Nephron (organoid): ENCODE measurements around the gene ACACA.

Experiments used
- H3K27ac Mint-ChIP-seq, 3 experiments: 2 replicates each; pipeline ENCODE4 v1.8.0; 2020; ENCODE audit warnings: mixed read lengths in 3 of 3, mild to moderate bottlenecking in 2 of 3, moderate library complexity in 1 of 3
- H3K27me3 Mint-ChIP-seq: 2 replicates; pipeline ENCODE4 v1.8.0; 2021; ENCODE audit warnings: low read depth, mild to moderate bottlenecking, moderate library complexity, mixed read lengths
- H3K36me3 Mint-ChIP-seq: 2 replicates; pipeline ENCODE4 v1.8.0; 2020; ENCODE audit warnings: low read depth, mixed read lengths
- H3K4me1 Mint-ChIP-seq: 2 replicates; pipeline ENCODE4 v1.8.0; 2020; ENCODE audit warnings: mixed read lengths
- H3K4me3 Mint-ChIP-seq, 3 experiments: 2 replicates each; pipeline ENCODE4 v1.8.0; 2020; ENCODE audit warnings: mild to moderate bottlenecking in 3 of 3, mixed read lengths in 3 of 3, moderate library complexity in 2 of 3
- H3K9me3 Mint-ChIP-seq: 2 replicates; pipeline ENCODE4 v1.8.0; 2020; ENCODE audit warnings: mixed read lengths
- CTCF ChIP-seq, 3 experiments: fragments of 200-600 bp; sonication (generic); IDR thresholded peaks; one replicate each; pipeline ENCODE4 v1.5.0; 2021; ENCODE audit warnings: antibody characterized with exemption in 3 of 3; ENCODE audit not compliant: unreplicated experiment in 3 of 3

ACACA gene

GRCh38 chr17:37373530-37374159 lies 33.0 kb downstream of the ACACA start:
- no peaks in the 10 kb centered on the region for H3K36me3 Mint-ChIP-seq
- no peaks in the 10 kb centered on the region for H3K4me1 Mint-ChIP-seq
- no peaks in the 10 kb centered on the region for H3K9me3 Mint-ChIP-seq
- no peak overlapping the region for H3K4me3 Mint-ChIP-seq
- no peaks in the 10 kb centered on the region for H3K27me3 Mint-ChIP-seq
- peak; percentile 95 to 97 (median 97) for TF ChIP-seq CTCF (IDR thresholded peaks at IDR 0.05; ENCODE audit: unreplicated experiment in 3 of 3)
- H3K27ac Mint-ChIP-seq = no peak overlapping the region

GRCh38 chr17:37368577-37368976 lies 38.1 kb downstream of the ACACA start:
- H3K36me3 Mint-ChIP-seq = no peaks in the 10 kb centered on the region
- H3K4me1 Mint-ChIP-seq = no peaks in the 10 kb centered on the region
- no peak for TF ChIP-seq CTCF (IDR thresholded peaks at IDR 0.05; ENCODE audit: unreplicated experiment in 3 of 3)
- H3K27me3 Mint-ChIP-seq = no peaks in the 10 kb centered on the region
- no peak overlapping the region for H3K4me3 Mint-ChIP-seq
- no peak overlapping the region for H3K27ac Mint-ChIP-seq
- H3K9me3 Mint-ChIP-seq = no peaks in the 10 kb centered on the region

- H3K4me1 Mint-ChIP-seq = no peaks in the 10 kb centered on the region
- no peaks in the 10 kb centered on the region for H3K9me3 Mint-ChIP-seq
- no peaks in the 10 kb centered on the region for H3K27me3 Mint-ChIP-seq
- no peaks in the 10 kb centered on the region for H3K36me3 Mint-ChIP-seq
- no peak overlapping the region for H3K27ac Mint-ChIP-seq
- no peak overlapping the region for H3K4me3 Mint-ChIP-seq
- no peak for TF ChIP-seq CTCF (IDR thresholded peaks at IDR 0.05; ENCODE audit: unreplicated experiment in 3 of 3)
These were observed 41.0 kb downstream of the ACACA start for GRCh38 chr17:37365589-37365988.

GRCh38 chr17:37361543-37361942 lies 45.1 kb downstream of the ACACA start:
- Mint-ChIP-seq H3K27me3 (no peaks in the 10 kb centered on the region), H3K36me3 (peaks cover 3% of the 10 kb centered on the region), H3K4me3 (peak overlapping the region; percentile 40 to 57 (median 55)), H3K27ac (peak overlapping the region in 1 of 3 experiments; percentile 4), H3K9me3 (no peaks in the 10 kb centered on the region), H3K4me1 (peaks cover 24% of the 10 kb centered on the region)
- TF ChIP-seq CTCF (IDR thresholded peaks at IDR 0.05; ENCODE audit: unreplicated experiment in 3 of 3) = no peak

- H3K9me3 Mint-ChIP-seq = no peaks in the 10 kb centered on the region
- H3K36me3 Mint-ChIP-seq = peaks cover 3% of the 10 kb centered on the region
- H3K27ac Mint-ChIP-seq = peak overlapping the region in 1 of 3 experiments; percentile 52
- TF ChIP-seq CTCF (IDR thresholded peaks at IDR 0.05; ENCODE audit: unreplicated experiment in 3 of 3) = no peak
- peak overlapping the region; percentile 29 to 57 (median 55) for H3K4me3 Mint-ChIP-seq
- peaks cover 24% of the 10 kb centered on the region for H3K4me1 Mint-ChIP-seq
- H3K27me3 Mint-ChIP-seq = no peaks in the 10 kb centered on the region
These were observed 46.0 kb downstream of the ACACA start for GRCh38 chr17:37360632-37361031.

- Mint-ChIP-seq H3K4me1 (peaks cover 24% of the 10 kb centered on the region), H3K9me3 (no peaks in the 10 kb centered on the region), H3K27me3 (no peaks in the 10 kb centered on the region), H3K36me3 (peaks cover 3% of the 10 kb centered on the region), H3K4me3 (peak overlapping the region; percentile 82 to 87 (median 86)), H3K27ac (peak overlapping the region; percentile 86 to 96 (median 94))
- TF ChIP-seq CTCF (IDR thresholded peaks at IDR 0.05; ENCODE audit: unreplicated experiment in 3 of 3) = no peak
These were observed 46.9 kb downstream of the ACACA start for GRCh38 chr17:37359682-37360188.
